IMR-90 (cell line): ENCODE data around the gene ZSCAN10. TPM values are rescaled to one million over a fixed set of nuclear protein-coding genes. Genes with fewer than 3 reads are reported as not detected.

Experiments
- ATAC-seq: fragments of 200-7000 bp; cut with Tn5 transposase; 2 replicates; pipeline ENCODE4 v1.9.1; 2020; ENCODE audit warnings: low read depth, mild to moderate bottlenecking, moderate library complexity
- BruUV-seq: library from RNA; stranded (reverse); fragments of 400-500 nt; replicated peaks from 2 replicates; lab custom pipeline; 2021; lab: Mats Ljungman, UMichigan
- CTCF ChIA-PET: fragments of 300-600 bp; formaldehyde crosslinking; extraction: SDS; loops from one replicate; lab custom pipeline; 2021; ENCODE audit warnings: antibody characterized with exemption; lab: Yijun Ruan, JAX
- POLR2A ChIA-PET: fragments of 300-600 bp; sonication (Branson Sonifier 250); formaldehyde crosslinking; loops from one replicate; lab custom pipeline; 2022; ENCODE audit warnings: antibody characterized with exemption; ENCODE audit not compliant: unreplicated experiment; lab: Charles Lee
- DNase-seq: peaks from one replicate; pipeline ENCODE4 v3.0.0; 2013
- H2AFZ ChIP-seq: replicated peaks from 2 replicates; pipeline ENCODE3; 2013; ENCODE audit warnings: low read length, mild to moderate bottlenecking; ENCODE audit not compliant: poor library complexity
- H2AK5ac ChIP-seq: 2 replicates; pipeline ENCODE4 v1.6.1; 2013; ENCODE audit warnings: low read depth, low read length, inconsistent platforms
- H2AK9ac ChIP-seq: replicated peaks from 2 replicates; pipeline ENCODE3; 2013; ENCODE audit warnings: mild to moderate bottlenecking, low read depth, low read length, moderate library complexity; ENCODE audit not compliant: poor library complexity
- H2BK120ac ChIP-seq: 2 replicates; pipeline ENCODE4 v1.6.1; 2013; ENCODE audit warnings: low read depth, low read length, inconsistent platforms
- H2BK15ac ChIP-seq: 3 replicates; pipeline ENCODE4 v1.6.1; 2013; ENCODE audit warnings: low read depth, low read length, inconsistent platforms
- H2BK20ac ChIP-seq: 2 replicates; pipeline ENCODE4 v1.6.1; 2013; ENCODE audit warnings: low read depth, mild to moderate bottlenecking, inconsistent platforms, low read length, moderate library complexity
- H2BK5ac ChIP-seq: 2 replicates; pipeline ENCODE4 v1.6.1; 2013; ENCODE audit warnings: mild to moderate bottlenecking, low read depth, low read length, inconsistent platforms; ENCODE audit not compliant: poor library complexity, severe bottlenecking
- H3K14ac ChIP-seq: replicated peaks from 2 replicates; pipeline ENCODE4 v1.6.1; 2013; ENCODE audit warnings: low read depth, low read length, inconsistent platforms
- H3K18ac ChIP-seq: 2 replicates; pipeline ENCODE4 v1.6.1; 2013; ENCODE audit warnings: low read depth, low read length, control low read depth
- H3K23ac ChIP-seq: 2 replicates; pipeline ENCODE4 v1.6.1; 2013; ENCODE audit warnings: low read depth, low read length, inconsistent platforms
- H3K27ac ChIP-seq: 2 replicates; pipeline ENCODE4 v1.5.1; 2013; ENCODE audit warnings: mild to moderate bottlenecking, control low read depth, low read length; ENCODE audit not compliant: insufficient read depth
- H3K27me3 ChIP-seq: 2 replicates; pipeline ENCODE4 v1.6.1; 2013; ENCODE audit warnings: low read length; ENCODE audit not compliant: control insufficient read depth, insufficient read depth
- H3K36me3 ChIP-seq: 2 replicates; pipeline ENCODE4 v1.6.1; 2013; ENCODE audit warnings: low read length, mixed read lengths; ENCODE audit not compliant: control insufficient read depth, insufficient read depth
- H3K4ac ChIP-seq: 2 replicates; pipeline ENCODE4 v1.6.1; 2013; ENCODE audit warnings: low read depth, low read length, inconsistent platforms
- H3K4me1 ChIP-seq: 2 replicates; pipeline ENCODE4 v1.6.1; 2013; ENCODE audit warnings: low read length, mixed read lengths; ENCODE audit not compliant: control insufficient read depth, insufficient read depth
- H3K4me2 ChIP-seq: 2 replicates; pipeline ENCODE4 v1.6.1; 2013; ENCODE audit warnings: low read depth, mild to moderate bottlenecking, control low read depth, low read length, moderate library complexity
- H3K4me3 ChIP-seq: 2 replicates; pipeline ENCODE4 v1.5.1; 2013; ENCODE audit warnings: low read depth, mild to moderate bottlenecking, control low read depth, low read length, moderate library complexity; ENCODE audit not compliant: insufficient read depth
- H3K56ac ChIP-seq: 2 replicates; pipeline ENCODE4 v1.6.1; 2013; ENCODE audit warnings: low read length, inconsistent platforms; ENCODE audit not compliant: insufficient read depth; ENCODE audit errors: extremely low read depth
- H3K79me1 ChIP-seq, 2 experiments: 2 replicates each; pipeline ENCODE4 v1.6.1; 2013; ENCODE audit warnings: low read length in 2 of 2, inconsistent platforms in 1 of 2, low read depth in 1 of 2
- H3K9ac ChIP-seq: 2 replicates; pipeline ENCODE4 v1.6.1; 2013; ENCODE audit warnings: low read depth, low read length, control low read depth
- H3K9me1 ChIP-seq: 2 replicates; pipeline ENCODE4 v1.6.1; 2013; ENCODE audit warnings: low read length, inconsistent platforms; ENCODE audit not compliant: insufficient read depth
- H3K9me3 ChIP-seq: 2 replicates; pipeline ENCODE4 v1.6.1; 2013; ENCODE audit warnings: low read length; ENCODE audit not compliant: control insufficient read depth, insufficient read depth
- H4K20me1 ChIP-seq: 2 replicates; pipeline ENCODE4 v1.6.1; 2013; ENCODE audit warnings: low read length, inconsistent platforms; ENCODE audit not compliant: insufficient read depth
- H4K5ac ChIP-seq: 2 replicates; pipeline ENCODE4 v1.6.1; 2013; ENCODE audit warnings: mild to moderate bottlenecking, low read depth, low read length, control low read depth
- H4K8ac ChIP-seq, 2 experiments: 2 replicates each; pipeline ENCODE4 v1.6.1; 2013; ENCODE audit warnings: low read depth in 2 of 2, low read length in 2 of 2, control low read depth in 1 of 2, inconsistent platforms in 1 of 2
- H4K91ac ChIP-seq: 2 replicates; pipeline ENCODE4 v1.6.1; 2013; ENCODE audit warnings: low read depth, low read length, inconsistent platforms; ENCODE audit not compliant: insufficient read depth
- CHD1 ChIP-seq: IDR thresholded peaks from 2 replicates; pipeline ENCODE4 v1.6.1; 2012; ENCODE audit warnings: low read depth, low read length, improper control_type of control experiment
- CTCF ChIP-seq: conservative IDR thresholded peaks from 2 replicates; pipeline ENCODE4 v1.5.1; 2012; ENCODE audit warnings: mild to moderate bottlenecking, low read depth, low read length, improper control_type of control experiment
- ELK1 ChIP-seq: fragments of 150-350 bp; IDR thresholded peaks from 2 replicates; pipeline ENCODE4 v1.6.1; 2016; ENCODE audit warnings: low read depth, mild to moderate bottlenecking, low read length, moderate library complexity, borderline replicate concordance
- FOS ChIP-seq: fragments of 150-350 bp; IDR thresholded peaks from 2 replicates; pipeline ENCODE4 v1.6.1; 2016; ENCODE audit warnings: low read depth, low read length
- MAFK ChIP-seq: IDR thresholded peaks from 2 replicates; pipeline ENCODE4 v1.6.1; 2012; ENCODE audit warnings: low read depth, low read length, improper control_type of control experiment
- MAZ ChIP-seq: IDR thresholded peaks from 2 replicates; pipeline ENCODE4 v1.6.1; 2012; ENCODE audit warnings: low read depth, mild to moderate bottlenecking, low read length, improper control_type of control experiment, moderate library complexity, borderline replicate concordance
- MXI1 ChIP-seq: IDR thresholded peaks from 2 replicates; pipeline ENCODE4 v1.6.1; 2012; ENCODE audit warnings: low read depth, mild to moderate bottlenecking, low read length, moderate library complexity, borderline replicate concordance
- NFE2L2 ChIP-seq: fragments of 150-350 bp; IDR thresholded peaks from 2 replicates; pipeline ENCODE4 v1.6.1; 2016; ENCODE audit warnings: low read depth, mild to moderate bottlenecking, low read length
- POLR2A ChIP-seq: IDR thresholded peaks from 2 replicates; pipeline ENCODE4 v1.6.1; 2012; ENCODE audit warnings: mild to moderate bottlenecking, low read depth, low read length
- RAD21 ChIP-seq: IDR thresholded peaks from 2 replicates; pipeline ENCODE4 v1.6.1; 2012; ENCODE audit warnings: low read length, improper control_type of control experiment
- RCOR1 ChIP-seq: IDR thresholded peaks from 2 replicates; pipeline ENCODE4 v1.6.1; 2012; ENCODE audit warnings: mild to moderate bottlenecking, low read length, improper control_type of control experiment; ENCODE audit not compliant: insufficient replicate concordance
- RFX5 ChIP-seq: IDR thresholded peaks from 2 replicates; pipeline ENCODE4 v1.8.0; 2012; ENCODE audit warnings: low read depth, mild to moderate bottlenecking, low read length, moderate library complexity
- SMC3 ChIP-seq: fragments of 150-350 bp; IDR thresholded peaks from 2 replicates; pipeline ENCODE4 v1.6.1; 2016; ENCODE audit warnings: low read depth, mild to moderate bottlenecking, antibody characterized with exemption, low read length, moderate library complexity
- USF2 ChIP-seq: fragments of 150-350 bp; IDR thresholded peaks from 2 replicates; pipeline ENCODE4 v1.6.1; 2017; ENCODE audit warnings: mild to moderate bottlenecking, antibody characterized with exemption, low read length, low read depth
- WGBS, 2 experiments: methylation state at CpG; one replicate each; pipeline versions ENCODE4 v1.1.5 to v1.1.7; 2013; ENCODE audit warnings: missing lambda C conversion rate in 2 of 2; ENCODE audit not compliant: insufficient read length in 1 of 2; ENCODE audit errors: extremely low coverage in 2 of 2; 5-methylcytosine and 5-hydroxymethylcytosine counted together
- dilution Hi-C: fragments of 300-500 bp; cut with HindIII; formaldehyde crosslinking; loops from one replicate; pipeline ENCODE4 v1.14.3; 2018; ENCODE audit warnings: low sequenced_read_pairs; ENCODE audit not compliant: unreplicated experiment
- in situ Hi-C: fragments of 300-500 bp; cut with MboI; formaldehyde crosslinking; loops from 3 replicates; pipeline ENCODE4 v1.14.3; 2019; ENCODE audit warnings: low sequenced_read_pairs, inconsistent platforms, mixed read lengths
- intact Hi-C: fragments of 100-400 bp; cut with micrococcal nuclease; formaldehyde crosslinking; loops from 2 replicates; pipeline ENCODE4 v1.10.0; 2022
- polyA plus RNA-seq, 3 experiments: library from polyadenylated mRNA; depleted of rRNA; stranded (reverse); fragments of >200 nt; gene quantifications; 2 replicates each; pipeline ENCODE4 v1.2.3, GENCODE V29; 2012; ENCODE audit warnings: low replicate concordance in 1 of 3
- total RNA-seq: library from RNA; depleted of rRNA; stranded (reverse); fragments of >200 nt; gene quantifications from 2 replicates; pipeline ENCODE4 v1.2.3, GENCODE V29; 2012

The ZSCAN10 gene
- total and polyA plus RNA-seq, 2 of the 4 experiments (the other 2 are of a cell fraction), result not detected

DNA sequence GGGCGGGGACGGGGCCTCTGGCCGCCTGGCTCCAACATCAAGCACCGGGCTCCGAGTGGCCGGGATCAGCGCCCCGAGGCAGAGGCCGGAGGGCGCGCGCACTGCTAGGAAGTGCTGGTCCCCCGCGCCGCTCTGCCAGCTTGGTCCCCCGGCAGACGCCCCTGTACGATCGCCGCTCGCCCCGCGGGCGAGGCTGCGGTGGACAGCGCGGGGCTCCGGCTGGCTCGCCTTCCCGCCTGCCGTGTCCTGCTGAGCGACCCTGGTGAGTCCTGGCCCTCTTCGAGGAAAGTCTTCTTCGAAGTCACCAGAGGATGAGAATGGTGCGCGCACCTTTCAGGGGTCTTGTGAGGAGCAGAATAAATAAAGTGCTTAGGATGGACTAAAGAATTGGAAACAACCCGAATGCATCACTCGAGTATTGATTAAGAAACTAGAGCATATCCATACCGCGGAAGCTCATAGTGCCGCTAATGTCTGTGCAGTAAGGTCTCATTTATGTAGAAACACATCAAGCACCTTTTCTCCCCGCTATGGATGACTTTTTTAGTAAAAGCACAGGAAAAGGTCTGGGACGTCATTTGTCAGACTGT lies 36.1 kb upstream of the ZSCAN10 start:
- Histone ChIP-seq H3K36me3 (peaks cover 9% of the 10 kb centered on the region; the same call in 1 of the 2 replicates), H3K14ac (peak overlapping the region; percentile 98), H3K27ac (peak overlapping the region; percentile 61), H3K4ac (peak overlapping the region; percentile 44), H3K56ac (peak overlapping the region; percentile 85), H3K27me3 (no peaks in the 10 kb centered on the region), H3K23ac (peak overlapping the region; percentile 99), H3K79me1 (peaks cover 23 to 41% of the 10 kb centered on the region in 2 experiments), H2AFZ (peak overlapping the region; percentile 94), H2BK20ac (no peak overlapping the region), H3K4me2 (peak overlapping the region; percentile 94), H2AK9ac (peak overlapping the region; percentile 77), H4K8ac (peak overlapping the region; percentile 69 to 77), H2AK5ac (0 out of 2 replicates have a peak overlapping the region, but pooled peaks have one; percentile 5), H4K91ac (peak overlapping the region; percentile 39; the same call in 1 of the 2 replicates), H2BK15ac (no peak overlapping the region), H3K4me1 (peaks cover 5% of the 10 kb centered on the region), H4K20me1 (no peaks in the 10 kb centered on the region; the same call in 1 of the 2 replicates), H3K4me3 (peak overlapping the region; percentile 87), H4K5ac (peak overlapping the region; percentile 47), H2BK120ac (peak overlapping the region; percentile 62; the same call in 1 of the 2 replicates), H2BK5ac (peak overlapping the region; percentile 63), H3K9ac (peak overlapping the region; percentile 88), H3K9me1 (no peaks in the 10 kb centered on the region), H3K9me3 (no peaks in the 10 kb centered on the region), H3K18ac (peak overlapping the region; percentile 19)
- CTCF ChIA-PET, result interaction anchor here (0.8 to 1.2 kb wide), 4 partner anchors 17 to 104 kb away, joined by 3 to 7 read pairs (median 3); no protein-coding TSS in a partner anchor
- no peak for DNase-seq
- dilution Hi-C loops (no loop called here), in situ Hi-C loops (no loop called here), intact Hi-C loops (loop anchor here (1.0 to 2.0 kb wide), 2 partner anchors 15 to 32 kb away; no protein-coding TSS in a partner anchor)
- 0% methylated on average over 7 of the region's 43 CpGs; no CpG with 5 or more reads in 1 of the 2 experiments for WGBS, 2 experiments
- BruUV-seq, result no TSS peak
- ATAC-seq, result peak; percentile 3
- POLR2A ChIA-PET, result interaction anchor here (0.8 to 1.1 kb wide), 3 partner anchors 14 to 66 kb away, joined by 3 to 4 read pairs (median 3); no protein-coding TSS in a partner anchor
- TF ChIP-seq NFE2L2, result no peak
- no peak for TF ChIP-seq FOS
- TF ChIP-seq RFX5, result no peak
- TF ChIP-seq MAZ, result no peak
- no peak for TF ChIP-seq SMC3
- TF ChIP-seq RCOR1, result no peak
- TF ChIP-seq RAD21, result no peak
- TF ChIP-seq USF2, result no peak
- no peak for TF ChIP-seq CHD1
- TF ChIP-seq MAFK, result no peak
- no peak for TF ChIP-seq POLR2A
- no peak for TF ChIP-seq ELK1
- TF ChIP-seq CTCF, result no peak
- no peak for TF ChIP-seq MXI1
